IPS-NIHi11 (cell line): Measurements from ENCODE around the gene IL27RA.
"Not testable (repeated sequence)": the region's sequence is repeated elsewhere in the genome, so short reads cannot be mapped to it uniquely, and the experiment has no call there.

ENCODE experiments used
- DNase-seq: peaks from one replicate; pipeline ENCODE4 v3.0.0; 2012; ENCODE audit warnings: mixed read lengths, low spot score

IL27RA gene

DNA sequence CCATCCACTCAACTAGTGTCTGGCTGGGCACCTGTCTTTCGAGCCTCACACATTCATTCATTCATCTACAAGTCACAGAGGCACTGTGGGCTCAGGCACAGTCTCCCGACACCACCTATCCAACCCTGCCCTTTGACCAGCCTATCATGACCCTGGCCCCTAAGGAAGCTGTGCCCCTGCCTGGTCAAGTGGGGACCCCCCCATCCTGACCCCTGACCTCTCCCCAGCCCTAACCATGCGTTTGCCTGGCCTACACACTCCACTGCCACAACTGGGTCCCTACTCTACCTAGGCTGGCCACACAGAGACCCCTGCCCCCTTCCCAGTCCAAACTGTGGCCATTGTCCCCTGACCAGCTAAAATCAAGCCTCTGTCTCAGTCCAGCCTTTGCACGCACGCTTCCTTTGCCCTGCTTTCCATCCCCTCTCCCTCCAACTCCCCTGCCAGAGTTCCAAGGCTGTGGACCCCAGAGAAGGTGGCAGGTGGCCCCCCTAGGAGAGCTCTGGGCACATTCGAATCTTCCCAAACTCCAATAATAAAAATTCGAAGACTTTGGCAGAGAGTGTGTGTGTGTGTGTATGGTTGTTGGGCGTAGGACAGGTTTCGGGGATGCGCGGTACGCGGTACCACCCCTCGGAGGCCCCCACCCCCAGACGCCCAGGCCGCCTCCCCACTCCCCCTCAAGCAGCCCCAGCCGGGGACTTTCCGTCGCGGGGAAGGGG lies 404 bp upstream of the IL27RA start:
- no peak for DNase-seq

DNA sequence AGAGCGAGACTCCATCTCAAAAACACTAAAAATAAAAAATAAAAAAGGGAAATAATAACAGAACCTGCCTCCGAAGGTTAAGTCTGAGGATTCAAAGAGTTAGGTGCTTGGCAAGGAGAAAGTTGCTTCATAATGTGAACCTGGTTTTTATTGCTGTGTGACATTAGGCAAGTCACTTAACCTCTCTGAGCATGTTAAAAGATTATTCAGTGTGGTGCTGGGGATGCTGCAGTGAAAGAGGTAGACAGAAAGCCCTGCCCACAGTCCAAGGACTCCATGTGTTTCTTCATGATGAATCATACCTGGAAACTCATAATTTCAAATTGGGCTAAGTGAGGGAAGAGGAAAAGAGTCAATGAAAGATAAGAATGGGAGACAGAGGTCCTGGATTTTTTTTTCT lies 2.4 kb downstream of the IL27RA start:
- no peak for DNase-seq

- DNase-seq, result not testable (repeated sequence)
Measured at GRCh38 chr19:14035159-14035558, 3.6 kb downstream of the IL27RA start.

DNA sequence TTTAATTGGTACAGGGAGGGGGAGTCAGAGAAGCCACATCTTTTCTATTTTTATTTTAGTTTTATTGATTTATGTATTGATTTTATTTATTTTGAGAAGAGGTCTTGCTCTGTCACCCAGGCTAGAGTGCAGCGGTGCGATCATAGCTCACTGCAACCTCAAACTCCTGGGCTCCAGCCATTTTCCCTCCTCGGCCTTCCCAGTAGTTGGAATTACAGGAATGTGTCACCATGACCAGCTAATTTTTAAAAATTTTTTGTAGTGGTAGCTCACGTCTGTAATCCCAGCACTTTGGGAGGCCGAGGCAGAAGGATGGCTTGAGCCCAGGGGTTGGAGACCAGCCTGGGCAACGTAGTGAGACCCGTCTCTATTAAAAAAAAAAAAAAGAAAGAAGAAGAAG lies 4.1 kb downstream of the IL27RA start:
- no peak for DNase-seq

GRCh38 chr19:14039181-14039580 lies 7.6 kb downstream of the IL27RA start:
- no peak for DNase-seq

DNA sequence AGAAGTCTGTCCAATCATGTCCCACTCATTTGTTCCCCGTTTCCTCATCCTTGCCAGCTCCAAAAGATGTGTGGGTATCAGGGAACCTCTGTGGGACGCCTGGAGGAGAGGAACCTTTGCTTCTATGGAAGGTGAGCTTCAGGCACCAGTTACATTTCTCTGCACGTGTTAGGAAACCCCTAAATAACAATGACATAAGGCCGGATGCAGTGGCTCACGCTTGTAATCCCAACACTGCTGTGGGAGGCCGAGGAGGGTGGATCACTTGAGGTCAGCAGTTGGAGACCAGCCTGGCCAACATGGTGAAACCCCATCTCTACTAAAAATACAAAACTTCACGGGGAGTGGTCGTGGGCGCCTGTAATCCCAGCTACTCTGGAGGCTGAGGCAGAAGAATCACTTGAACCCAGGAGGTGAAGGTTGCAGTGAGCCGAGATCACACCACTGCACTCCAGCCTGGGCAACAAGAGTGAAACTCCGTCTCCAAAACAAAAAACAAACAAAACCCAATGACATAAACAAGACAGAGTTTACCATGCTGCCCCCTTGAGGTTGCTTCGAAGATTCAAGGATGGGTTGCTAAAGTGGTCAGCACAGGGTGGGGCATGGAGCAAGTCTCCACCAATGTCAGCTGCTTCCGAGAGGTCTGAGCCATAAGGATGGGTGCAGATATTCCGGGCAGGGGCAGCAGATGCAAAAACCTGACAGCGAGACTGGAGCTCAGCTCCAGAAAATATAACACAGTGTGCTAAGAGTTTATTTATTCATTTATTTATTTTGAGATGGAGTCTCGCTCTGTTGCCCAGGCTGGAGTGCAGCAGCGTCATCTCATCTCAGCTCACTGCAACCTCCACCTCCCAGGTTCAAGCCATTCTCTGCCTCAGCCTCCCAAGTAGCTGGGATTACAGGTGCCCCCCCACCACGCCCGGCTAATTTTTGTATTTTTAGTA lies 11.4 kb downstream of the IL27RA start:
- peak; percentile 78 for DNase-seq

DNA sequence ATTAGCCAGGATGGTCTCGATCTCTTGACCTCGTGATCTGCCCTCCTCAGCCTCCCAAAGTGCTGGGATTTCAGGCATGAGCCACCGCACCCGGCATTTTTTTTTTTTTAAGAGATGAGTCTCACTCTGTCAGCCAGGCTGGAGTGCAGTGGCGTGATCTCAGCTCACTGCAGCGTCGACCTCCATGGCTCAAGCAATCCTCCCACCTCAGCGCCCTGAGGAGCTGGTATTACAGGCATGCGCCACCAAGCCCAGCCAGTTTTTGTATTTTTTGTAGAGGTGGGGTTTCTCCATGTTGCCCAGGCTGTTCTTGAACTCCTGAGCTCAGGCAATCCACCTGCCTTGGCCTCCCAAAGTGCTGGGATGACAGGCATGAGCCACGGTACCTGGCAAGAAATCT lies 16.3 kb downstream of the IL27RA start:
- not testable (repeated sequence) for DNase-seq

GRCh38 chr19:14048443-14049153 lies 17.0 kb downstream of the IL27RA start:
- peak; percentile 88 for DNase-seq

- no peak for DNase-seq
Measured at GRCh38 chr19:14050512-14050911, 18.9 kb downstream of the IL27RA start.

- DNase-seq, result not testable (repeated sequence)
Measured at GRCh38 chr19:14050961-14051360, 19.4 kb downstream of the IL27RA start.

DNA sequence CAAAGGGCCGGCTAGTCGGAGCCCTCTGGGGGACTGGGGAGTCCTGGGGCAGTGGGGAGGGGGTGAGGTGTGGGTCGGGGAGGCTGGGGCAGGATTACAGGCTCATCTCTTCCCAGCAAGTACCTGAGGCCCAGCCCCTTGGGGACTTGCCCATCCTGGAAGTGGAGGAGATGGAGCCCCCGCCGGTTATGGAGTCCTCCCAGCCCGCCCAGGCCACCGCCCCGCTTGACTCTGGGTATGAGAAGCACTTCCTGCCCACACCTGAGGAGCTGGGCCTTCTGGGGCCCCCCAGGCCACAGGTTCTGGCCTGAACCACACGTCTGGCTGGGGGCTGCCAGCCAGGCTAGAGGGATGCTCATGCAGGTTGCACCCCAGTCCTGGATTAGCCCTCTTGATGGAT lies 20.4 kb downstream of the IL27RA start:
- no peak for DNase-seq

DNA sequence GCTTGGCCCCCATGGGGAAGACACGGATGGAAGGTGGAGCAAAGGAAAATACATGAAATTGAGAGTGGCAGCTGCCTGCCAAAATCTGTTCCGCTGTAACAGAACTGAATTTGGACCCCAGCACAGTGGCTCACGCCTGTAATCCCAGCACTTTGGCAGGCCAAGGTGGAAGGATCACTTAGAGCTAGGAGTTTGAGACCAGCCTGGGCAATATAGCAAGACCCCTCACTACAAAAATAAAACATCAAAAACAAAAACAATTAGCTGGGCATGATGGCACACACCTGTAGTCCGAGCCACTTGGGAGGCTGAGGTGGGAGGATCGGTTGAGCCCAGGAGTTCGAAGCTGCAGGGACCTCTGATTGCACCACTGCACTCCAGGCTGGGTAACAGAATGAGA lies 20.9 kb downstream of the IL27RA start:
- no peak for DNase-seq

- no peak for DNase-seq
Measured at GRCh38 chr19:14053032-14053431, 21.5 kb downstream of the IL27RA start.

DNA sequence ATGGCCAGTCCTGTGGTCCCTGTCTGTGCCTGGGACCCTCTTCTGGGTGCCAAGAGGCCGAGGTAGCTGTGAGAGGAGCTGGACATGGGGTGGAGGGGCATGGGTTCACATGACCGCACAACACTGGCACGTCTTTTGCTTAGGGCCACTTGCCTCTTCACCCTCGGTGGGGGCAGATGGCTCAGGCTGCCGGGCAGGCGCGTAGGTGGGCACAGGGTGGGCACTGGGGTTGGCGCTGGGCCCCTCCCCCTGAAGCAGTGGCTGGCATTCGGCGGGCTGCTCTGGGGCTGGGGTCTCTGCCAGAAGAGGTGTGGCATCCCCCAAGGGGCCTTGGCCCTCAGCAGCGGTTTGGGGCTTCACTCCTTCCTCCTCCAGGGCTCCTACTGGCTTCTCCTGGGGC lies 21.9 kb downstream of the IL27RA start:
- DNase-seq, result no peak

GRCh38 chr19:14054099-14054498 lies 22.5 kb downstream of the IL27RA start:
- DNase-seq, result no peak

GRCh38 chr19:14054721-14055120 lies 23.2 kb downstream of the IL27RA start:
- no peak for DNase-seq

- DNase-seq, result no peak
Measured at GRCh38 chr19:14055396-14055795, 23.8 kb downstream of the IL27RA start.

DNA sequence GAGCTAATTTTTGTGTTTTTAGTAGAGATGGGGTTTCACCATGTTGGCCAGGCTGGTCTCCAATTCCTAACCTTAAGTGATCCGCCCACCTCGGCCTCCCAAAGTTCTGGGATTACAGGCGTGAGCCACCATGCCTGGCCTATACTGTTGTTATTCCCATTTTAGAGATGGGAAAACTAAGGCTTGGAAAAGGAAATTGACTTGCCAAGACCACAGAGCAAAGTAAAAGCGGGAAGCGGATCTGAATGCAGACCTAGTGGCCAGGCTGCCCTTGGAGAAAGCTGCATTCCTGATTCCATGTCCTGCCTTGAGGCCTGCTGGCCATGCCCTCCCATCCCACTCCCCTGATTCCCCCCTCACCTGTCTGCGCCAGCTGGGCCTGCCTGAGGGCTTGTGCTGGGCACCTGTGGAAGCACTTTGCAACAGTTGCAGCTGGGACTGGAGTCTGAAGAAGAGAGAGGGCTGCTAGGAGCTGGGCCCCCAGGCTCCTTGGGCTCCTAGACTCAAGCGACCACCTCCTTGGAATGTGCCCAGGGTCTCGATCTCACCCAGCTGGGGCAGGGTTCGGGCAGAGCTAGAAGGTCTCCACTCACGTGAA lies 24.6 kb downstream of the IL27RA start:
- DNase-seq, result no peak

- no peak for DNase-seq
Measured at GRCh38 chr19:14056741-14057356, 25.3 kb downstream of the IL27RA start.

DNA sequence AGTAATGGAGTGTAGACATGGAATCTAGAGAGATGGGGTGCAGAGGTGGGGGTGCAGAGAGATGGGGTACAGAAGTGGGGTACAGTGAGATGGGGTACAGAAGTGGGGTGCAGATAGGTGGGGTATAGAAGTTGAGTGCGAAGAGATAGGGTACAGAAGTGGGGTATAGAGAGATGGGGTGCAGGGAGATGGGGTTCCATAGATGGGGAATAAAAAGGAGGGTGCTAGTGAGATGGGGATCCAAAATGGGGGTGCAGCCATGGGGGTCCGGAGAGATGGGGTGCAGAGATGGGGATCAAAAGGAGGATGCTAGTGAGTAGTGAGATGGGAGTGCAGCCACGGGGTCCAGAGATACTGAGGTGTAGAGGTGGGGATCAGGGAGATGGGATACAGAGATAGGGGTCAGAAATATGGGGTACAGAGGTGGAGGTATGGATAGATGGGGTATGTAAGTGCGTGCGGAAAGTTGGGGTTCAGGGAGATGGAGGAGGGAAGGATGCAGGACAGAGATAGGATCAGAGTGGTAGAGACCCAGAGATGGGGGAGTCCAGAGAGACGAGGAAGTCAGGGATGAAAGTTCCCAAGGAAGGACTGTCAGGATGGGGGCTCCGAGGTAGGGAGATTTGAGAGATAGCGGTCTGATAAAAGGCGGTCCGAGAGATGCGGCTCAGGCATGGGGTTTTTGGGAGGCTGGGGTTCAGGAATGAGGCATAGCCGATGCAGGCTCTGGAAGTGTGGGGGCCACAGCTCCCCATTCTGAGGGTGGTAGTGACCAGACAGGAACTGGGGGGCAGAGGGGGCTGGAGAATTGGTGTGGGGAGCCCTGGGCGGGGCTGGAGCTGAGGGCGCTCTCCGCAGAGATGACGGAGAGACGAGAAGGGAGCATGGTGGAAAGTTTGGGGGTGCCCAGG lies 26.9 kb downstream of the IL27RA start:
- DNase-seq, result no peak

DNA sequence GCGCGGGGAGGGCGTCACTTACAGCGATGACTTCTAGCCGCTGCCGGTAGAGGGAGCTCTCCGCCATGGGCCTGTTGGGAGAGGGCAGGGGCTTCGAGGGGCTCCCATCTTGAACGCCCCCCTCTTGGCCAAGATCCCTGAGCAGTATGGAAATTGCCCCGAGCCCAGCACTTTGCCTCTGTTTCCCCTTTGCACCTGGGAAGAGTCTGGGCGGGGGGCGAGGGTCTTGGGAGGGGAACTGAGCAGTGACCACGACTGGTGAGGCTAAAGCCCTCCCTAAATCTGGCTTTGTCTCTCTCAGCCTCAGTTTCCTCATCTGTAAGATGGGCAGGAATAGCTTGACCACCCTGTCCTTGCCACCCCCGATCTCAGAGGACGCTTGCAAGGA lies 27.5 kb downstream of the IL27RA start:
- peak; percentile 70 for DNase-seq
